Measurements from ENCODE around the gene GAB2.

DNA sequence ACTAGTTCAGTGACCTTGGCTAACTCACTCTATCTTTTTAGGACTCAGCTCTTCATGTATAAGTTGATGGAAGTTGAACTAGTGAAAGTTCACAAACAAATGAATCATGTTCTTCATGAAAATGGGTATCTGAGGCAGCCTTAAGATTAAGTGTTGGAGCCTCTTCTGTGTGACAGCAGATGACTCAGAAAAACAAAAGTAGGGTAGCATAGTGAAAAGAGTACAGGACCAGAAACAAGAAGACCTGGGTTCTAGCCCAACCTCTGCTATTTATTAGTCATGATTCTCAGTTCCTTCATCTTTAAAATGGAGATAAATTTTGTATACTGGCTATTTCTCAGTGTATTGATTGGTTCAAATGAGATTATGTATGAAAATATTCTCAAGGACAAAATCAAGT is 168.7 kb downstream of the GAB2 start:
- TF ChIP-seq, protein P1, sequence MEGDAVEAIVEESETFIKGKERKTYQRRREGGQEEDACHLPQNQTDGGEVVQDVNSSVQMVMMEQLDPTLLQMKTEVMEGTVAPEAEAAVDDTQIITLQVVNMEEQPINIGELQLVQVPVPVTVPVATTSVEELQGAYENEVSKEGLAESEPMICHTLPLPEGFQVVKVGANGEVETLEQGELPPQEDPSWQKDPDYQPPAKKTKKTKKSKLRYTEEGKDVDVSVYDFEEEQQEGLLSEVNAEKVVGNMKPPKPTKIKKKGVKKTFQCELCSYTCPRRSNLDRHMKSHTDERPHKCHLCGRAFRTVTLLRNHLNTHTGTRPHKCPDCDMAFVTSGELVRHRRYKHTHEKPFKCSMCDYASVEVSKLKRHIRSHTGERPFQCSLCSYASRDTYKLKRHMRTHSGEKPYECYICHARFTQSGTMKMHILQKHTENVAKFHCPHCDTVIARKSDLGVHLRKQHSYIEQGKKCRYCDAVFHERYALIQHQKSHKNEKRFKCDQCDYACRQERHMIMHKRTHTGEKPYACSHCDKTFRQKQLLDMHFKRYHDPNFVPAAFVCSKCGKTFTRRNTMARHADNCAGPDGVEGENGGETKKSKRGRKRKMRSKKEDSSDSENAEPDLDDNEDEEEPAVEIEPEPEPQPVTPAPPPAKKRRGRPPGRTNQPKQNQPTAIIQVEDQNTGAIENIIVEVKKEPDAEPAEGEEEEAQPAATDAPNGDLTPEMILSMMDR (IDR thresholded peaks at IDR 0.05 in 2 of 3, conservative IDR thresholded peaks at IDR 0.05 in 1 of 3; ENCODE audit: control insufficient read depth in 2 of 3, extremely low read depth in 1 of 3, insufficient read depth in 1 of 3, low read depth in 3 of 3, low read length in 3 of 3), result no peak
- TF ChIP-seq NRF1 (conservative IDR thresholded peaks at IDR 0.05; ENCODE audit: low read depth, low read length) (no peak), RAD21 (IDR thresholded peaks at IDR 0.05; ENCODE audit: insufficient read depth, low read depth, low read length) (no peak), SMARCA5 (IDR thresholded peaks at IDR 0.05) (no peak), RB1 (IDR thresholded peaks at IDR 0.05; ENCODE audit: borderline replicate concordance) (no peak), YY1 (IDR thresholded peaks at IDR 0.05; ENCODE audit: low read depth, low read length) (no peak), RFX5 (IDR thresholded peaks at IDR 0.05; ENCODE audit: low read depth, low read length) (no peak), NFIC (IDR thresholded peaks at IDR 0.05; ENCODE audit: low read depth, low read length) (no peak), BRCA1 (IDR thresholded peaks at IDR 0.05; ENCODE audit: low read depth, low read length) (no peak), POLR2A (IDR thresholded peaks at IDR 0.05; ENCODE audit: low read depth, low read length) (no peak), ZBTB4 (CRISPR knock-in tag; IDR thresholded peaks at IDR 0.05) (no peak), MYC (IDR thresholded peaks at IDR 0.05; ENCODE audit: insufficient read depth, insufficient read length, insufficient replicate concordance, low read length, severe bottlenecking) (no peak)
- TF ChIP-seq, protein P2, sequence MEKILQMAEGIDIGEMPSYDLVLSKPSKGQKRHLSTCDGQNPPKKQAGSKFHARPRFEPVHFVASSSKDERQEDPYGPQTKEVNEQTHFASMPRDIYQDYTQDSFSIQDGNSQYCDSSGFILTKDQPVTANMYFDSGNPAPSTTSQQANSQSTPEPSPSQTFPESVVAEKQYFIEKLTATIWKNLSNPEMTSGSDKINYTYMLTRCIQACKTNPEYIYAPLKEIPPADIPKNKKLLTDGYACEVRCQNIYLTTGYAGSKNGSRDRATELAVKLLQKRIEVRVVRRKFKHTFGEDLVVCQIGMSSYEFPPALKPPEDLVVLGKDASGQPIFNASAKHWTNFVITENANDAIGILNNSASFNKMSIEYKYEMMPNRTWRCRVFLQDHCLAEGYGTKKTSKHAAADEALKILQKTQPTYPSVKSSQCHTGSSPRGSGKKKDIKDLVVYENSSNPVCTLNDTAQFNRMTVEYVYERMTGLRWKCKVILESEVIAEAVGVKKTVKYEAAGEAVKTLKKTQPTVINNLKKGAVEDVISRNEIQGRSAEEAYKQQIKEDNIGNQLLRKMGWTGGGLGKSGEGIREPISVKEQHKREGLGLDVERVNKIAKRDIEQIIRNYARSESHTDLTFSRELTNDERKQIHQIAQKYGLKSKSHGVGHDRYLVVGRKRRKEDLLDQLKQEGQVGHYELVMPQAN (conservative IDR thresholded peaks at IDR 0.05), result no peak
